Measurements from ENCODE around the gene IL2. TPM values are rescaled to one million over a fixed set of nuclear protein-coding genes. Genes with fewer than 3 reads are reported as not detected.

The IL2 gene
- total RNA-seq, 1 experiment from 2014 or later = 0.61 TPM

- no peak for TF ChIP-seq ZNF121 (CRISPR knock-in tag; IDR thresholded peaks at IDR 0.05)
- no peak for TF ChIP-seq NFATC4 (CRISPR knock-in tag; IDR thresholded peaks at IDR 0.05)
- no peak for TF ChIP-seq GTF2I (CRISPR knock-in tag; conservative IDR thresholded peaks at IDR 0.05)
- no peak for TF ChIP-seq NR3C1 (CRISPR knock-in tag; conservative IDR thresholded peaks at IDR 0.05; ENCODE audit: low read depth)
- no peak for TF ChIP-seq ZNF532 (CRISPR knock-in tag; IDR thresholded peaks at IDR 0.05; ENCODE audit: borderline replicate concordance)
- TF ChIP-seq SMAD3 (CRISPR knock-in tag; IDR thresholded peaks at IDR 0.05; ENCODE audit: borderline replicate concordance) = no peak
- TF ChIP-seq, protein P1, sequence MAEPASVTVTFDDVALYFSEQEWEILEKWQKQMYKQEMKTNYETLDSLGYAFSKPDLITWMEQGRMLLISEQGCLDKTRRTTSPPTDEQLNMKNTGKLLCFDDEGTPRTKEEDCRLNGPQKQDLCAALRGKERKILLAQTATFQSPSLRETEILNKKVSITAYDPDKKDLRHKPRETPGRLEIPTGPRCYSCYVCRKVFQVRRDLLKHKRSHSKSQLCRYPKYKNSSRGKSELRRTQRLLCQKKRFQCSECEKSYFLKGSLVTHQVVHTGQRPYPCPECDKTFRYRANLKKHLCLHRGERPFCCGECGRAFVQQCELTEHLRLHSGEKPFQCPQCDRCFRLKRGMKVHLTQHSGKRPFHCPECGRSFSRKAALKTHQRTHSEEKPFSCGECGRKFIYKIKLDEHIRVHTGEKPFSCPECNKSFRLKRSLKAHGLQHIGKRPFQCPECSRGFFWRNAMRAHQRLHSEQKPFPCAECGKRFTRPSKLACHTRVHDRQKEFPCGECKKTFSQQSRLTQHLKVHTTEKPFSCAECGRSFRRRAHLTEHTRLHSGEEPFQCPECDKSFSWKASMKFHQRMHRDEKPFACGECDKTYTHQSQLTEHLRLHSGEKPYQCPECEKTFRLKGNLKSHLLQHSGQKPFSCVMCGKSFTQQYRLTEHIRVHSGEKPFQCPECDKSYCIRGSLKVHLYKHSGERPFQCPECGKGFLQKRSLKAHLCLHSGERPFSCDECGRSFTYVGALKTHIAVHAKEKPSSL (CRISPR knock-in tag; conservative IDR thresholded peaks at IDR 0.05) = no peak
- TF ChIP-seq PRRX2 (CRISPR knock-in tag; IDR thresholded peaks at IDR 0.05) = no peak
- TF ChIP-seq IRF2 (CRISPR knock-in tag; IDR thresholded peaks at IDR 0.05; ENCODE audit: borderline replicate concordance, low read depth) = no peak
- ATAC-seq (no peak), DNase-seq (ENCODE audit: low spot score) (no peak)
- no peaks in the 10 kb centered on the region for H3K27me3 Mint-ChIP-seq (ENCODE audit: low read depth)
- ChIA-PET CTCF (no interaction called here), POLR2A (no interaction called here)
- H3K4me3 Mint-ChIP-seq = no peak overlapping the region
- H3K9me3 Mint-ChIP-seq = no peaks in the 10 kb centered on the region
- no peaks in the 10 kb centered on the region for H3K4me1 Mint-ChIP-seq
- no peaks in the 10 kb centered on the region for H3K36me3 Mint-ChIP-seq
- no peak overlapping the region for H3K27ac Mint-ChIP-seq
Measured at GRCh38 chr4:122480655-122481487, 24.3 kb upstream of the IL2 start.

- H3K27ac Mint-ChIP-seq = no peak overlapping the region
- ChIA-PET CTCF (no interaction called here), POLR2A (no interaction called here)
- DNase-seq (ENCODE audit: low spot score) = no peak
- H3K9me3 Mint-ChIP-seq = no peaks in the 10 kb centered on the region; the same call in 1 of the 2 replicates
- ATAC-seq = no peak; the same call in 1 of the 2 replicates
- H3K4me3 Mint-ChIP-seq = no peak overlapping the region
- no peaks in the 10 kb centered on the region for H3K4me1 Mint-ChIP-seq
- no peaks in the 10 kb centered on the region for H3K36me3 Mint-ChIP-seq
- H3K27me3 Mint-ChIP-seq (ENCODE audit: low read depth) = no peaks in the 10 kb centered on the region
- TF ChIP-seq ZBTB21 (CRISPR knock-in tag; IDR thresholded peaks at IDR 0.05; ENCODE audit: borderline replicate concordance) (no peak), ZNF121 (CRISPR knock-in tag; IDR thresholded peaks at IDR 0.05) (no peak), ZNF416 (CRISPR knock-in tag; IDR thresholded peaks at IDR 0.05) (no peak), ATF6 (CRISPR knock-in tag; IDR thresholded peaks at IDR 0.05) (no peak), ZNF263 (CRISPR knock-in tag; IDR thresholded peaks at IDR 0.05; ENCODE audit: low read depth) (no peak), NFATC4 (CRISPR knock-in tag; IDR thresholded peaks at IDR 0.05) (no peak)
- TF ChIP-seq, protein P2, sequence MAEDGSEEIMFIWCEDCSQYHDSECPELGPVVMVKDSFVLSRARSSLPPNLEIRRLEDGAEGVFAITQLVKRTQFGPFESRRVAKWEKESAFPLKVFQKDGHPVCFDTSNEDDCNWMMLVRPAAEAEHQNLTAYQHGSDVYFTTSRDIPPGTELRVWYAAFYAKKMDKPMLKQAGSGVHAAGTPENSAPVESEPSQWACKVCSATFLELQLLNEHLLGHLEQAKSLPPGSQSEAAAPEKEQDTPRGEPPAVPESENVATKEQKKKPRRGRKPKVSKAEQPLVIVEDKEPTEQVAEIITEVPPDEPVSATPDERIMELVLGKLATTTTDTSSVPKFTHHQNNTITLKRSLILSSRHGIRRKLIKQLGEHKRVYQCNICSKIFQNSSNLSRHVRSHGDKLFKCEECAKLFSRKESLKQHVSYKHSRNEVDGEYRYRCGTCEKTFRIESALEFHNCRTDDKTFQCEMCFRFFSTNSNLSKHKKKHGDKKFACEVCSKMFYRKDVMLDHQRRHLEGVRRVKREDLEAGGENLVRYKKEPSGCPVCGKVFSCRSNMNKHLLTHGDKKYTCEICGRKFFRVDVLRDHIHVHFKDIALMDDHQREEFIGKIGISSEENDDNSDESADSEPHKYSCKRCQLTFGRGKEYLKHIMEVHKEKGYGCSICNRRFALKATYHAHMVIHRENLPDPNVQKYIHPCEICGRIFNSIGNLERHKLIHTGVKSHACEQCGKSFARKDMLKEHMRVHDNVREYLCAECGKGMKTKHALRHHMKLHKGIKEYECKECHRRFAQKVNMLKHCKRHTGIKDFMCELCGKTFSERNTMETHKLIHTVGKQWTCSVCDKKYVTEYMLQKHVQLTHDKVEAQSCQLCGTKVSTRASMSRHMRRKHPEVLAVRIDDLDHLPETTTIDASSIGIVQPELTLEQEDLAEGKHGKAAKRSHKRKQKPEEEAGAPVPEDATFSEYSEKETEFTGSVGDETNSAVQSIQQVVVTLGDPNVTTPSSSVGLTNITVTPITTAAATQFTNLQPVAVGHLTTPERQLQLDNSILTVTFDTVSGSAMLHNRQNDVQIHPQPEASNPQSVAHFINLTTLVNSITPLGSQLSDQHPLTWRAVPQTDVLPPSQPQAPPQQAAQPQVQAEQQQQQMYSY (CRISPR knock-in tag; IDR thresholded peaks at IDR 0.05) = no peak
- TF ChIP-seq, protein P3, sequence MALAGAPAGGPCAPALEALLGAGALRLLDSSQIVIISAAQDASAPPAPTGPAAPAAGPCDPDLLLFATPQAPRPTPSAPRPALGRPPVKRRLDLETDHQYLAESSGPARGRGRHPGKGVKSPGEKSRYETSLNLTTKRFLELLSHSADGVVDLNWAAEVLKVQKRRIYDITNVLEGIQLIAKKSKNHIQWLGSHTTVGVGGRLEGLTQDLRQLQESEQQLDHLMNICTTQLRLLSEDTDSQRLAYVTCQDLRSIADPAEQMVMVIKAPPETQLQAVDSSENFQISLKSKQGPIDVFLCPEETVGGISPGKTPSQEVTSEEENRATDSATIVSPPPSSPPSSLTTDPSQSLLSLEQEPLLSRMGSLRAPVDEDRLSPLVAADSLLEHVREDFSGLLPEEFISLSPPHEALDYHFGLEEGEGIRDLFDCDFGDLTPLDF (CRISPR knock-in tag; IDR thresholded peaks at IDR 0.05) = no peak
Measured at GRCh38 chr4:122479935-122480416, 23.5 kb upstream of the IL2 start.
